HepG2 (cell line): ENCODE data around the gene THAP5. TPM values are rescaled to one million over a fixed set of nuclear protein-coding genes. Genes with fewer than 3 reads are reported as not detected.
A peak's percentile ranks its signal among the peaks of the same experiment; 100 is the strongest.

Experiments
- ARNTL ChIP-seq: sonication (generic); formaldehyde crosslinking; IDR thresholded peaks from 2 replicates; pipeline ENCODE4 v1.4.0; 2020; ENCODE audit warnings: mild to moderate bottlenecking, missing genetic modification reagents
- BATF2 ChIP-seq: sonication (generic); formaldehyde crosslinking; IDR thresholded peaks from 2 replicates; pipeline ENCODE4 v1.8.0; 2022; ENCODE audit warnings: mild to moderate bottlenecking, missing genetic modification reagents, moderate library complexity
- CCDC6 ChIP-seq: sonication (generic); formaldehyde crosslinking; IDR thresholded peaks from 2 replicates; pipeline ENCODE4 v1.8.1; 2022; ENCODE audit warnings: mild to moderate bottlenecking, missing genetic modification reagents, moderate library complexity
- CENPT ChIP-seq: sonication (generic); formaldehyde crosslinking; IDR thresholded peaks from 2 replicates; pipeline ENCODE4 v1.8.0; 2022; ENCODE audit warnings: low read depth, mild to moderate bottlenecking, moderate library complexity, missing genetic modification reagents
- CENPX ChIP-seq: sonication (generic); formaldehyde crosslinking; IDR thresholded peaks from 2 replicates; pipeline ENCODE4 v1.9.0; 2021; ENCODE audit warnings: mild to moderate bottlenecking, missing genetic modification reagents, moderate library complexity
- CHCHD3 ChIP-seq: sonication (generic); formaldehyde crosslinking; IDR thresholded peaks from 2 replicates; pipeline ENCODE4 v1.8.0; 2022; ENCODE audit warnings: mild to moderate bottlenecking, missing genetic modification reagents, moderate library complexity
- CHD2 ChIP-seq: IDR thresholded peaks from 2 replicates; pipeline ENCODE4 v1.6.1; 2011; ENCODE audit warnings: low read depth, low read length, improper control_type of control experiment
- EP300 ChIP-seq, 3 experiments: sonication (generic) in 1 of 3; formaldehyde crosslinking in 1 of 3; IDR thresholded peaks; 2 replicates each; pipeline versions ENCODE4 v1.5.1 to v1.6.1; 2011 to 2020; ENCODE audit warnings: low read depth in 2 of 3, low read length in 2 of 3, borderline replicate concordance in 1 of 3, improper control_type of control experiment in 1 of 3, mild to moderate bottlenecking in 1 of 3, missing genetic modification reagents in 1 of 3, moderate library complexity in 1 of 3
- HOMEZ ChIP-seq: IDR thresholded peaks from 2 replicates; pipeline ENCODE4 v1.6.1; 2016; ENCODE audit warnings: low read depth
- MATR3 ChIP-seq: sonication (generic); formaldehyde crosslinking; IDR thresholded peaks from 2 replicates; pipeline ENCODE4 v1.4.0; 2020; ENCODE audit warnings: missing genetic modification reagents
- MLLT10 ChIP-seq: sonication (generic); formaldehyde crosslinking; IDR thresholded peaks from 2 replicates; pipeline ENCODE4 v1.4.0; 2020; ENCODE audit warnings: missing genetic modification reagents
- MXI1 ChIP-seq: IDR thresholded peaks from 3 replicates; pipeline ENCODE4 v1.6.1; 2012; ENCODE audit warnings: low read depth, low read length, inconsistent platforms, borderline replicate concordance
- RFXANK ChIP-seq: IDR thresholded peaks from 2 replicates; pipeline ENCODE4 v1.6.1; 2016
- TSC22D2 ChIP-seq: sonication (generic); formaldehyde crosslinking; IDR thresholded peaks from 2 replicates; pipeline ENCODE4 v1.5.1; 2020; ENCODE audit warnings: missing genetic modification reagents, mild to moderate bottlenecking, borderline replicate concordance
- ZBTB25 ChIP-seq: IDR thresholded peaks from 2 replicates; pipeline ENCODE4 v1.6.1; 2018; ENCODE audit warnings: missing genetic modification reagents
- ZFP36 ChIP-seq: fragments of 150-350 bp; IDR thresholded peaks from 2 replicates; pipeline ENCODE4 v1.6.1; 2018; ENCODE audit warnings: borderline replicate concordance, low read length, low read depth; ENCODE audit not compliant: partially characterized antibody
- ZFP82 ChIP-seq: sonication (generic); formaldehyde crosslinking; IDR thresholded peaks from 2 replicates; pipeline ENCODE4 v1.5.1; 2020; ENCODE audit warnings: mild to moderate bottlenecking, missing genetic modification reagents, borderline replicate concordance
- ZFYVE20 ChIP-seq: sonication (generic); formaldehyde crosslinking; IDR thresholded peaks from 2 replicates; pipeline ENCODE4 v1.8.0; 2023; ENCODE audit warnings: low read depth, mild to moderate bottlenecking, moderate library complexity, missing genetic modification reagents, borderline replicate concordance
- ZNF224 ChIP-seq: sonication (generic); formaldehyde crosslinking; IDR thresholded peaks from 2 replicates; pipeline ENCODE4 v1.5.0; 2020; ENCODE audit warnings: mild to moderate bottlenecking, missing genetic modification reagents
- ZNF720 ChIP-seq: sonication (generic); formaldehyde crosslinking; IDR thresholded peaks from 2 replicates; pipeline ENCODE4 v1.4.0; 2020; ENCODE audit warnings: missing genetic modification reagents
- ZNF770 ChIP-seq: sonication (generic); formaldehyde crosslinking; IDR thresholded peaks from 2 replicates; pipeline ENCODE4 v1.5.0; 2020; ENCODE audit warnings: mild to moderate bottlenecking, missing genetic modification reagents
- ZNF816 ChIP-seq: sonication (generic); formaldehyde crosslinking; IDR thresholded peaks from 2 replicates; pipeline ENCODE4 v1.8.0; 2022; ENCODE audit warnings: missing genetic modification reagents, mild to moderate bottlenecking, borderline replicate concordance
- polyA plus RNA-seq, 8 experiments: library from polyadenylated mRNA; depleted of rRNA in 3 of 8; stranded (reverse) in 7 of 8; unstranded in 1 of 8; fragments of >200 nt; fragmentation: Illumina TruSeq in 4 of 8; extraction: Trizol in 4 of 8; gene quantifications; 2 replicates each; pipeline versions ENCODE4 v1.2.1 to v1.2.3, GENCODE V29; 2011 to 2016; ENCODE audit warnings: low read depth in 4 of 8, missing spikeins in 1 of 8, mixed read lengths in 1 of 8; ENCODE audit not compliant: insufficient read depth in 1 of 8
- total RNA-seq, 5 experiments: library from RNA; depleted of rRNA; stranded (reverse); fragments of >200 nt; fragmentation: Illumina TruSeq; extraction: Trizol; gene quantifications; 2 replicates each; pipeline ENCODE4 v1.2.3, GENCODE V29; 2016; ENCODE audit warnings: low read depth in 1 of 5

THAP5 gene
- total and polyA plus RNA-seq, 2 of the 13 experiments (the other 11 are each of a cell fraction or from before 2014, with no cell fraction given), result 3.6 to 11.8 TPM

- TF ChIP-seq EP300 (IDR thresholded peaks at IDR 0.05; ENCODE audit: low read depth in 2 of 2, low read length in 2 of 2), result no peak
- TF ChIP-seq EP300 (CRISPR knock-in tag; IDR thresholded peaks at IDR 0.05; ENCODE audit: borderline replicate concordance), result 0 out of 2 replicates have a peak, but pooled peaks have one; percentile 10
- peak; percentile 91; the same call in 1 of the 2 replicates for TF ChIP-seq ZNF816
- TF ChIP-seq ZNF224, result 0 out of 2 replicates have a peak, but pooled peaks have one; percentile 55
- no peak for TF ChIP-seq MATR3 (CRISPR knock-in tag)
- TF ChIP-seq ARNTL (CRISPR knock-in tag), result peak; percentile 83
- no peak for TF ChIP-seq TSC22D2 (CRISPR knock-in tag)
- TF ChIP-seq ZNF770, result no peak
- TF ChIP-seq CENPX (CRISPR knock-in tag), result no peak
- no peak for TF ChIP-seq MLLT10 (CRISPR knock-in tag)
- no peak for TF ChIP-seq ZNF720 (CRISPR knock-in tag)
- no peak; the same call in none of the 2 replicates for TF ChIP-seq CHCHD3
- TF ChIP-seq ZFP82 (CRISPR knock-in tag), result peak; percentile 49; the same call in 1 of the 2 replicates
- TF ChIP-seq ZFYVE20 (CRISPR knock-in tag), result no peak
- peak; percentile 98 for TF ChIP-seq CCDC6
- TF ChIP-seq CENPT (CRISPR knock-in tag), result no peak; the same call in 1 of the 2 replicates
- peak; percentile 75; the same call in 1 of the 2 replicates for TF ChIP-seq HOMEZ (CRISPR knock-in tag)
- no peak; the same call in 1 of the 2 replicates for TF ChIP-seq ZBTB25
- TF ChIP-seq RFXANK (CRISPR knock-in tag), result no peak
- peak; percentile 92; the same call in 1 of the 3 replicates for TF ChIP-seq MXI1
- TF ChIP-seq CHD2, result no peak
- TF ChIP-seq ZFP36, result no peak
- no peak for TF ChIP-seq BATF2 (CRISPR knock-in tag)
Measured at GRCh38 chr7:108525985-108526767, 43.3 kb downstream of the THAP5 start, which contains the start of gene PNPLA8 (continued).
